ENCODE results near the gene C6orf132. TPM values are rescaled to one million over a fixed set of nuclear protein-coding genes. Genes with fewer than 3 reads are reported as not detected.

The C6orf132 gene
- total RNA-seq, 1 donor from 2014 or later, result 11.3 TPM

DNA sequence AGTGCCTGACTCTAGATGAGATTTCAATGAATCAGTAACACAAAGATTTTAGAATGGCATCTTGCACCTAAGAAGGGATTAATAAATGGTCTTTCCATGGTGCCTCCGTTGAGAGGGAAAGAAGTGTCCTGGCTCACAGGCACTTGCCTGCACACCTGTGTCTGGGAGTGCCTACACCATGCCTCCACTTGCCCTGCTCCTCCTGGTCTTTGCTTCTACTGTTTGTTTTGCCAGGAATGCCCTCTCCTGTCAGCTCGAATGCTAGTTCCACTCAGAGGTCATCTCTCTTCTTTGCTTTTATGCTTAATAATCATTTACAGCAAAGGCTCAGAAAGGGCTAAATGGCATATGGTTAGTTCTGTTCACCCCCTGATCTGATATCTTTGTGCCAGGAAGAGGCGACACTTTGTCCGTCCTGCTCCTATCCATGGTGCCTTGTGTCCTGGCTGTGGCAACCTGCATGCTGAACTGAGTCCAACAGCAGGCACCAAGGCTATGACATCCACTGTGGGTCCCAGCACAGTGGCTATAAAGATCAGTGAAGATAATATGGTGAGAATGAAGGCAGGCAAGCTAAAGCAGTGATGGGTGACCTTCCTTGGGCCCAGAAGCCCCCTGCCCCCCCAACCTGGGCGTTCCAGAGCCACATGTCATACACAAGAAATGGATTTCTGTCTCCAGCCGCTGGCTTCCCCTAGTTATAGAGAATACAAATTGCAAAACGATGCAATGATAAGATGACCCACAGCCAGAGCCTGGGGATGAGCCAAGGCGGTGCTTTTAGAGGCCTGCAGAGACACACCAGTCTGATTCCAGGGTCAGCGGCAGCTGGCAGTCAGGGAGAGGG, 1.4 kb downstream of the C6orf132 start:
- Histone ChIP-seq H3K36me3 (ENCODE audit: control insufficient read depth, insufficient read depth, low read length) (peaks cover 3% of the 10 kb centered on the region), H3K4me3 (ENCODE audit: low read depth, low read length) (peak overlapping the region; percentile 96), H3K27me3 (ENCODE audit: control insufficient read depth, insufficient read depth, low read length) (no peaks in the 10 kb centered on the region)
- no peak for FAIRE-seq
- peak; percentile 66 for DNase-seq (ENCODE audit: low read depth)
- no peak for TF ChIP-seq CTCF (IDR thresholded peaks at IDR 0.05; ENCODE audit: insufficient read depth, low read length, severe bottlenecking)

GRCh38 chr6:42140032-42140431, 2.4 kb downstream of the C6orf132 start:
- peak; percentile 87 for DNase-seq (ENCODE audit: low read depth)
- Histone ChIP-seq H3K4me3 (ENCODE audit: low read depth, low read length) (no peak overlapping the region), H3K36me3 (ENCODE audit: control insufficient read depth, insufficient read depth, low read length) (peaks cover 9% of the 10 kb centered on the region), H3K27me3 (ENCODE audit: control insufficient read depth, insufficient read depth, low read length) (no peaks in the 10 kb centered on the region)
- no peak for TF ChIP-seq CTCF (IDR thresholded peaks at IDR 0.05; ENCODE audit: insufficient read depth, low read length, severe bottlenecking)
- peak; percentile 50 for FAIRE-seq

DNA sequence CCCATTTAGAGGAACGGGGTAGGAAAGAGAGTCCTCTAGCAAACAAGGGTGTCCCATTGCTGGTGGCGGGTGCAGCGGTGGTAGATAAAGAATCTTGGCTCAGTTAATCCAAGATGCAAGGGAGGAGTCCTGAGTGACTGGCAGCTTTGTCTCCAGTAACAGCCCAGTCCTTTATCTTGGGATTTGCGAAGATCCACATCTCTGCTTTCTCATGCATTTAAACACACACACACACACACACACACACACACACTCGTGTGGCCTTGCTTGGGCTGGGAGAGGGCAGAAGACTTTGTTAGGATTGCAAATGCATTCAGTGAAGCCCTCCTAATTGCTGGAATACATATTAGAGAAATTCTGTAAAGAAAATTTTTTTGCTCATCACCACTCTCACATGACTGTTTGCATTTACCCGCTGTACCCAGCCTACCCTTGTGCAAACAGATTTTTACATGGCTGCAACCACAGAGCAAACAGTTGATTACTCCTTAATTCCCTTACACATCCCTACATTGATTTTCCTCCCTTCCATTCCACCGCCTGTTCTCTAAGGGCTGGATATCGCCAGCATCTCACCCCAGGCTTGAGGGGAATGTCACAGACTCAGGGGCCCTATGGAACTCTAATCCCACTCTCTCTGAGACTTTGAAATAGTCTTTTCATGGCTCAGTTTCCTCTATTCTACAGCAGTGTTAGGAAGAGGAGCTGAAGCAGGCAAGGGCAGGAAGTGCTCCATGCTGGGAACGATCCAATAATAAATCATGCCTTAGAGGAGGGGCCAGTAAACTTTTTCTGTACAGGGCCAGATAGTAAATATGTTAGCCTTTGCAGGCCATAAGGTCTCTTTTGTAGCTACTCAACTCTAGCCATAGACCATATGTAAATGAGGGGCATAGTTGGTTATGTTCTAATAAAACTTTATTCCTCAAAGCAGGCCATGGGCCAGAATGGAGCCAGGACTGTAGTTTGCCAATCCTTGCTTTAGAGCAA, 3.5 kb downstream of the C6orf132 start:
- TF ChIP-seq CTCF (IDR thresholded peaks at IDR 0.05; ENCODE audit: insufficient read depth, low read length, severe bottlenecking), result no peak
- peak; percentile 27 for DNase-seq (ENCODE audit: low read depth)
- Histone ChIP-seq H3K27me3 (ENCODE audit: control insufficient read depth, insufficient read depth, low read length) (no peaks in the 10 kb centered on the region), H3K36me3 (ENCODE audit: control insufficient read depth, insufficient read depth, low read length) (peaks cover 13% of the 10 kb centered on the region), H3K4me3 (ENCODE audit: low read depth, low read length) (peak overlapping the region; percentile 0)
- FAIRE-seq, result no peak

GRCh38 chr6:42138190-42138589, 4.2 kb downstream of the C6orf132 start:
- no peak for FAIRE-seq
- DNase-seq (ENCODE audit: low read depth), result no peak
- Histone ChIP-seq H3K4me3 (ENCODE audit: low read depth, low read length) (no peak overlapping the region), H3K27me3 (ENCODE audit: control insufficient read depth, insufficient read depth, low read length) (no peaks in the 10 kb centered on the region), H3K36me3 (ENCODE audit: control insufficient read depth, insufficient read depth, low read length) (peaks cover 16% of the 10 kb centered on the region)
- TF ChIP-seq CTCF (IDR thresholded peaks at IDR 0.05; ENCODE audit: insufficient read depth, low read length, severe bottlenecking), result no peak

DNA sequence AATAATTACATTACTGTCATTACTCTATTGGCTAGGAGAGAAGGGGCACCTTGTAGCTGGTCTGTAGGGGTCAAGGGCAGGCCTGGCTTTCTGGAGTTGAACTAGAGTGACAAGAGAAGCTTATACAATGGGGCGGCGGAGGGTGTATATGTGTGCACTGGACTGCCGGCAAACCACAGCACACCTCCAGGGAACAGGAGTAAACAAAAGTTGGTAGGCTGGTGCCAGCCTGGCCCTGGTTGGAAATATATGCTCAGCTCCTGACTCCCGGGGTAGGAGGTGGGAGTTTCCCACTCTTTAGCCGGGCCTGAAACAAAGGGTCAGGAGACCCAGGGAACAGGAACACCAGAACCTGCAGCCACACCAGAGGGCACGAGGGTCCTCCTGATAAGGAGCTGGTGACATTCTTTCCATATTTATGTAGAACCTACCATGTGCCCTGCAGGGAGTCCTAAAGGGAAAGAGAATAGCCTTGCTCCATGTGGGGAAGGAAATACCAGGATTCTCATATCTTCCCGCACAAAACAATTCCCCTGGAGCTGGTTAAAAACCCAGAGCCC, 5.1 kb downstream of the C6orf132 start:
- no peak for TF ChIP-seq CTCF (IDR thresholded peaks at IDR 0.05; ENCODE audit: insufficient read depth, low read length, severe bottlenecking)
- Histone ChIP-seq H3K36me3 (ENCODE audit: control insufficient read depth, insufficient read depth, low read length) (peaks cover 18% of the 10 kb centered on the region), H3K4me3 (ENCODE audit: low read depth, low read length) (no peak overlapping the region), H3K27me3 (ENCODE audit: control insufficient read depth, insufficient read depth, low read length) (no peaks in the 10 kb centered on the region)
- DNase-seq (ENCODE audit: low read depth) (peak; percentile 55), FAIRE-seq (no peak)
